ENCODE results near the gene RPL36.
"Not testable (repeated sequence)": the region's sequence is repeated elsewhere in the genome, so short reads cannot be mapped to it uniquely, and the experiment has no call there.

The RPL36 gene

DNA sequence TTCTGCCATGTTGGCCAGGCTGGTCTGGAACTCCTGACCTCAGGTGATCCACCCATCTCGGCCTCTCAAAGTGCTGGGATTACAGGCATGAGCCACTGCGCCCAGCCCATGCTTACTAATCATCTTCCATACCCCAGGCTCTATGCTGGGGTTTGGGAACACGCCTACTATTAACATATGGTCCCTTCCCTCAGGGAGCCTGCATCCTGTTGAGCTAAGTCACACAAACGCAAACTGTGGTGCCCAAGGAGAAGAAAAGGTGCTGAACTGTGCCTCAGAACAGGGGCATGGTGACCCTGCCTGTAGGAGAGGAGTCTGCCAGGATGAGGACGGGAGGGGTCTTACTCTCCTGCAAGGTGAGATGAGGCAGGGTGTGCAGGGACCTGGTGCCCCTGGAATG, 15.4 kb upstream of the RPL36 start:
- DNase-seq (ENCODE audit: low read depth, low spot score) = no peak

DNA sequence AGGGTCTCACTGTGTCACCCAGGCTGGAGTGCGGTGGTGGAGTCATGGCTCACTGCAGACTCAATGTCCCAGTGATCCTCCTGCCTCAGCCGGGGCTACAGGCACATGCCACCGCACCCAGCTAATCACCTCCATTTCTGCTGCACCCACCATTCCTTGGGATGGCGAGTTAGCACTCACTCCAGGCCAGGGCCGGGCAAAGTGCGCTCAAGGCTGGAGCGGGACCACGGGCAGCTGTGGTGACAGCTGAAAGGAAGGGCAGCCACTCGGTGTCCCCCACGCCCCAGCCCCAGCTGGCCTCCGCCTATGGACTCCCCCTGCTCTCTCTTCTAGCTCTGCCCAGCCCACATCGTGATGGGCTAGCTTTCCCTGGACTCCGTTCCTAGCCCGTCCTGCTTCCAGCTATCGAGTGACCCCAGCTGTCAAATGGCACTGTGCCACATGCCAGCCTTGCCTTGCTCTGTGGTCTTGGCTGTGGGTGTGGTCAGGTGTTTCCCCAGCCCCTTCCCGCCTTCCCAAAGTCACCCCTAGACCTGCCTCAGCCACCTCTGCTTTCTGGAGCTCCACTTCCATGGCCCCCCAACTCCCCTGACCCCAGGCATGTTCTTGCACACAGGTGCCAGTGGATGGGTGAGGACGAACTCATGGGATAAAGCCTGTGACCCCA, 13.9 kb upstream of the RPL36 start:
- DNase-seq (ENCODE audit: low read depth, low spot score) = no peak

GRCh38 chr19:5676772-5677105, 13.4 kb upstream of the RPL36 start:
- DNase-seq (ENCODE audit: low read depth, low spot score) = no peak

DNA sequence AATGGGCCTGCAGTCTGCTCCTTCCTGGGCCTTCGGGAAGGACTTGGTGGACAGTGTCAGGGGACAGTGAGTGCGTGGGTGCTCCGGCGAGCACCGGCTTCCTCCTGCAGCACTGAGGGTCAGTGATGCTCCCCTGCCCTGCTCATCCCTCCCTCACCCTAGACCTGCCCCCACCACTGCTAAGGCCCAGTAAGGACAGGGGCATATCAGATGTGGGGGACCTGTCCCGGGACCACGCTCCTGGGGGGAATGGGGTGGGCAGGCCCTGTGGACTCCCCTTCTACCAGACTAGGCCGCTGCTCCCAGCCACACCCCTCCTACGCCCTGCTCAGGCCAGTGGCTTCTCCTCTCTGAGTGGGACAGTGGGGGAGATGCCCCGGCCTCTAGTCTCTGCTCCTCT, 13.0 kb upstream of the RPL36 start:
- no peak for DNase-seq (ENCODE audit: low read depth, low spot score)

- no peak for DNase-seq (ENCODE audit: low read depth, low spot score)
These were observed 12.5 kb upstream of the RPL36 start for GRCh38 chr19:5677580-5677979.

DNA sequence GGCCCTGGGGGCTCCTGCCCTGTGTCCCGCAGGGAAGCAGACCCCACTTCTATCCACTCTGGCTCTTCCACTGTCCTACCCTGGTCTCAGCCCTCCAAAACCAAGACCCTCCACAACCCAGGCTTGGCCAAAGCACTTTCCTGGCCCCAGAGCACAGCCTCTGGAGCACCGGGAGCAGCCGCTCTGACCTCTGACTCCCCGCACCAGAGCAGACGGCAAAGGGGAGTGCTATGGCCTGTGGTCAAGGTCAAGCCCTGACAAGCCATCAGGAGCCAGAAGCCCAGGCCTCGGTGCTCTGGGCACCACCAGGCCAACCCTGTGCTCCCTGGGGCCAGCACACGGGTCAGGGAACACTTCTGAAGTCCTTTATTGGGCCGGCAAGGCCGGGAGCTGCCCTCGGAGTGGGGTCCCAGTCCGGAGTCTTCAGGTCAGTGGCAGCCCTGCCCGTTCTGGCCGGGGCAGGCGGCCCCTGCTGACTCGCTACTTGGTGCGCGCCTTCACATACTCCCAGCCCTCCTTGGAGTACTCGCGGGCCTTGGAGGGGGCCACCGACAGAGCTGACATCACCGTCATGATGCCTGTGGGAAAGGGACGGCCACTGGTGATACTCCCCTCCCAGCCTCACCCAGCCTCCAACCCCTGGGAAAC, 11.9 kb upstream of the RPL36 start:
- DNase-seq (ENCODE audit: low read depth, low spot score) = no peak

GRCh38 chr19:5679289-5680083, 10.6 kb upstream of the RPL36 start:
- DNase-seq (ENCODE audit: low read depth, low spot score) = no peak

DNA sequence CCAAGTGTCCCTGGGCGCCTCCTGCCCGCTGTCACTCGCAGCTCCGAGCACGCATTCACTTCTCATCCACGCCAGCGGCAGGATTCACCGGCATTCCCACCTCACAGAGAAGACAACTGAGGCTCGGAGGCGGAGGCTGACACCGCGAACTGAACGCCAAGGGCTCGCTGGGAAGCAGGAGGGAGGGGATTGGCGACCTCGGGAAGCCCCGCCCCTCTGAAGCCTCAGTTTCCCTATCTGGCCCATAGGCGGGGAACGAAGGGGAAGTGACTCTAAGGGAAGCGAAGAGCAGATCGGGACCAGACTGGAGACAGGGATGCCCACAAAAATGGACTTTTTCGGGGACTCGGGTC, 10.0 kb upstream of the RPL36 start:
- no peak for DNase-seq (ENCODE audit: low read depth, low spot score)

GRCh38 chr19:5680437-5681368, 9.4 kb upstream of the RPL36 start, which contains the start of the genes HSD11B1L and MICOS13:
TSS of gene HSD11B1L (plus strand) at chr19:5681027. CDS start at chr19:5684833, 3,806 bp downstream.
TSS of gene MICOS13 (minus strand) at chr19:5680516. CDS start at chr19:5680486, 30 bp downstream.
- peak; percentile 95 for DNase-seq (ENCODE audit: low read depth, low spot score)

DNA sequence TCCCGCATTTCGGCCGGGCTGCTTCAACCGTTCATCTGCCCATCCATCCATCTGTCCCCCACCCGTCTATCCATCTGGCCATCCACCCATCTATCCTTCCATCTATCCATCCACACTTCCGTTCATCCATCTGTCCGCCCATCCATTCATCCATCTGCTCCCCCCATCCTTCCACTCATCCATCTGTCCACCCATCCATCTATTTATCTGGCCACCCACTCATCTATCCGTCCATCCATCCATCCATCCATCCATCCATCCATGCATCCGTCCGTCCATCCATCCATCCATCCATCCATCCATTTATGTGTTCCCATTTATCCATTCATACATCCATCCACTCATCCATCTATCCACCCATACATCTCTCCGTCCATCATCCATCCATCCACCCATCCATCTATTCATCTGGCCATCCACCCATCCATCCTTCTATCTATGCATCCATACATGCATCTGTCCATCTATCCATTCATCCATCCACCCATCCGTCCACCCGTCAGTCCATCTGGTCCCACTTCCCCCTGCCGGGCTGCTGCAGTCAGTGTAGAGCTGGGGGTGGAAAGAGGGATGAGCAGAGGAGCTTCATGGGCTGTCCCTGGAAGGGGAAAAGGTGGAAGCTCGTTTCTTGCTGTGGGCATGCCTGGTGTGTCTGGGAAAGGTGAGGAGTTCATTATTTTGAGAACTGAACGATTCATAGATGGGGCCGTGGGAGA, 8.5 kb upstream of the RPL36 start:
- no peak for DNase-seq (ENCODE audit: low read depth, low spot score)

DNA sequence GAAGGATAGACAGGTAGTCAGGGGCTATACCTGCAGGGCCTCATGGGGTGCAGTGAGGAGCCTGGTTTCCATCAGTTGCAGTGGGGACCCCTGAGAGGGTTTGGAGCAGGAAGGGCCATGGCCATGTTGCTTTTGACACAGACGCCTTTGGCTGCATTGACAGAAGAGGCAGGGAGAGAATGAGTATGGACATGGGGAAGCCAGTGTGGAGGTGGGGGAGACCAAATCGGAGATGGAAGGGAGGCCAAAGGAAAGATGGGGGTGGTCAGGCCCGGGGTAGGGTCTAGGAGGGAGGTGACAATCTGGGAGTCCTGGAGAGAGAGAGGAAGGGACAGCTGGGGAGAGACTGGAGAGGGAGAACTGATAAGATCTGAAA, 8.0 kb upstream of the RPL36 start:
- no peak for DNase-seq (ENCODE audit: low read depth, low spot score)

- no peak for DNase-seq (ENCODE audit: low read depth, low spot score)
These were observed 6.8 kb upstream of the RPL36 start for GRCh38 chr19:5683177-5683886.

DNA sequence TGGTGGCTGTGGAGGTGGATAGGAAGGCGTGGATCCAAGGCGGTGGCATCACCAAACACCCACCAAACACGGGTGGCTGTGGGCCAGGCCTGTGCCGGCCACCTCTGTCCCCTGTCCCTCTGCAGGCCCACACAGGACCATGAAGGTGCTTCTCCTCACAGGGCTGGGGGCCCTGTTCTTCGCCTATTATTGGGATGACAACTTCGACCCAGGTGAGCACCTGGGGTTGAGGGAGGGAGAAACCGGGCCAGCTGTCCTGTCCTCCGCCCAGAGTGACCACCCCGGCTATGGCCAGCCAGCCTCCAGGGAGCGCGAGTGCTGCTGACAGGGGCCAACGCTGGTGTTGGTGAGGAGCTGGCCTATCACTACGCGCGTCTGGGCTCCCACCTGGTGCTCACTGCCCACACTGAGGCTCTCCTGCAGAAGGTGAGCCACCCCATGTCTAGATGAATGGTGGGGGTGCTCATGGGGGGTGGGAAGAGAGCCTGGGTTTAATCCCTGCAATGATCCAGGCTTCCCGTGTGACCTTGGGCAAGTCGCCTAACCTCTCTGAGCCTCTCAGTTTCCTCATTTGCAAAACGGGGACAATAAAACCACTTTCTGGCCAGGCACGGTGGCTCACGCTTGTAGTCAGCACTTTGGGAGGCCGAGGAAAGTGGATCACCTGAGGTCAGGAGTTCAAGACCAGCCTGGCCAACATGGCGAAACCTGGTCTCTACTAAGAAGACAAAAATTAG, 5.2 kb upstream of the RPL36 start:
- no peak for DNase-seq (ENCODE audit: low read depth, low spot score)

- DNase-seq (ENCODE audit: low read depth, low spot score) = no peak
These were observed 3.8 kb upstream of the RPL36 start for GRCh38 chr19:5686326-5686646.

DNA sequence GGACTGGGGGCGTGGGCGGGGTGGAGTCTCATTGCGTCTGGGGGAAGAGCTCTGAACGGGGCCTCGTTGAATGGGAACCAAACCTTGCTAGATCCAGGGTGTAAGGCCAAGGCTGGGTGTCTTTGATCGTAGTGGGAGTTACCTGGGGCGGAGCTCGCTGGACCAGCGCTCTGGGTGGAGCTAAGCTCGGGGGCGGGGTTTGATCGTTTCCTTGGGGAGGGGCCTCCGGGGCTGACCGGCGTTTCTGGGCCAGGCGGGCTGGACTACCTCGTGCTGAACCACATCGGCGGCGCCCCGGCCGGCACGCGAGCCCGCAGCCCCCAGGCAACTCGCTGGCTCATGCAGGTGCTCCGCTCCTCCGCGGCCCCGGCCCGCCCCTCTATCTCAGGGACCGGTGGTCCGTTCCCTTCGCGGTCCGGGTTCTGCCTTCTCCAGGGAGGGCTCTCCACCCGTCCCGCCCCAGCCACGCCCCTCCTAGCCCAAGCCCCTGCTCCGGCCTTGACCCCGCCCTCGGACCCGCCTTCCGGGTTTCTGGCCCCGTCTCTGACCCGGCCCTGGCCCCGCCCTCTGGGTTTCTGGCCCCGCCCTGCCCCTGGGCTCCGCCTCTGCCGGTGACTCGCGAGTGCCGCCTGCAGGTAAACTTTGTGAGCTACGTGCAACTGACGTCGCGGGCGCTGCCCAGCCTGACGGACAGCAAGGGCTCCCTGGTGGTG, 3.3 kb upstream of the RPL36 start:
- peak; percentile 99 for DNase-seq (ENCODE audit: low read depth, low spot score)

DNA sequence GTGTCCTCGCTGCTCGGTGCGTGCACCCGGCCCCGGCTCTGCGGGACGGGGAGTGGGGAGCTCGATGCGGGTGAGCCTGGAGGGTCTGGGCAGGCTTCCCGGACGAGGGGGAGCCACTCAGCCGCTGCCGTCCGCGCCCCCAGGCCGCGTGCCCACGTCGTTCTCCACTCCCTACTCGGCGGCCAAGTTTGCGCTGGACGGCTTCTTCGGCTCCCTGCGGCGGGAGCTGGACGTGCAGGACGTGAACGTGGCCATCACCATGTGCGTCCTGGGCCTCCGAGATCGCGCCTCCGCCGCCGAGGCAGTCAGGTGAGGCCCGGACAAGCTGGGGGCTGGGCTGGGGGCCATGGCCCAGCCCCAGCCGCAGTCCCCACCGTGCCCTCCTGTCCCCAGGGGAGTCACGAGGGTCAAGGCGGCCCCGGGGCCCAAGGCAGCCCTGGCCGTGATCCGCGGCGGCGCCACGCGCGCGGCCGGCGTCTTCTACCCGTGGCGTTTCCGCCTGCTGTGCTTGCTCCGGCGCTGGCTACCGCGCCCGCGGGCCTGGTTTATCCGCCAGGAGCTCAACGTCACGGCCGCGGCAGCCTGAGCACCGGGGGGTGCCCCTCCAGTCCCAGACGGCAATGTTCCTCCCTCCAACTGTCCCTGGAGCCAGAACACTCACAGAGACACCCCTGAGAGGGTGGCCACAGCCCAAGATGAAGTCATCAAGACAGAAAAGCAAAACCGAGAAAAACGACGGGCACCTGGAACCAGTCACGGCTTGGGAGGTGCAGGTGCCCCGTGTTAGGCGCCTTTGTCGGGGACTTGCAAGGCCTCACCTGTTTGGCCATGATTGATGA, 2.5 kb upstream of the RPL36 start:
- DNase-seq (ENCODE audit: low read depth, low spot score) = no peak

- not testable (repeated sequence) for DNase-seq (ENCODE audit: low read depth, low spot score)
These were observed 1.7 kb upstream of the RPL36 start for GRCh38 chr19:5688262-5688881.
